HepG2 (cell line): ENCODE results near the gene MON1A. TPM values are rescaled to one million over a fixed set of nuclear protein-coding genes. Genes with fewer than 3 reads are reported as not detected.

Source experiments
- HHEX ChIP-seq: IDR thresholded peaks from 2 replicates; pipeline ENCODE4 v1.6.1; 2016; ENCODE audit warnings: control low read depth
- NFE2L2 ChIP-seq: fragments of 150-350 bp; IDR thresholded peaks from 2 replicates; pipeline ENCODE4 v1.6.1; 2014; ENCODE audit warnings: low read length
- NFYC ChIP-seq: IDR thresholded peaks from 2 replicates; pipeline ENCODE4 v1.6.1; 2016; ENCODE audit warnings: missing genetic modification reagents, missing compliant biosample characterization
- PHF5A ChIP-seq: IDR thresholded peaks from one replicate; pipeline ENCODE4 v1.6.1; 2018; ENCODE audit warnings: low read depth, missing genetic modification reagents; ENCODE audit not compliant: unreplicated experiment
- POLR2AphosphoS5 ChIP-seq: IDR thresholded peaks from 2 replicates; pipeline ENCODE4 v1.6.1; 2012; ENCODE audit warnings: low read depth, low read length
- RAD21 ChIP-seq: fragments of 450-650 bp; formaldehyde crosslinking; IDR thresholded peaks from 2 replicates; pipeline ENCODE4 v1.5.0; 2020; ENCODE audit warnings: mild to moderate bottlenecking
- SMC3 ChIP-seq: IDR thresholded peaks from 2 replicates; pipeline ENCODE4 v1.6.1; 2011; ENCODE audit warnings: low read length, improper control_type of control experiment
- ZBTB38 ChIP-seq: sonication (generic); formaldehyde crosslinking; IDR thresholded peaks from 2 replicates; pipeline ENCODE4 v1.5.1; 2020; ENCODE audit warnings: mild to moderate bottlenecking, missing genetic modification reagents
- ZFYVE20 ChIP-seq: sonication (generic); formaldehyde crosslinking; IDR thresholded peaks from 2 replicates; pipeline ENCODE4 v1.8.0; 2023; ENCODE audit warnings: low read depth, mild to moderate bottlenecking, moderate library complexity, missing genetic modification reagents, borderline replicate concordance
- ZKSCAN1 ChIP-seq: fragments of 150-350 bp; IDR thresholded peaks from 2 replicates; pipeline ENCODE4 v1.6.1; 2014; ENCODE audit warnings: low read length
- ZNF124 ChIP-seq: sonication (generic); formaldehyde crosslinking; IDR thresholded peaks from 2 replicates; pipeline ENCODE4 v1.4.0; 2020; ENCODE audit warnings: missing genetic modification reagents
- ZNF160 ChIP-seq: sonication (generic); formaldehyde crosslinking; IDR thresholded peaks from 2 replicates; pipeline ENCODE4 v1.8.0; 2022; ENCODE audit warnings: mild to moderate bottlenecking, inconsistent platforms, missing genetic modification reagents
- ZNF605 ChIP-seq: sonication (generic); formaldehyde crosslinking; IDR thresholded peaks from 2 replicates; pipeline ENCODE4 v1.8.0; 2022; ENCODE audit warnings: mild to moderate bottlenecking, missing genetic modification reagents
- ZSCAN31 ChIP-seq: sonication (generic); formaldehyde crosslinking; IDR thresholded peaks from 2 replicates; pipeline ENCODE4 v1.5.0; 2020; ENCODE audit warnings: low read depth, mild to moderate bottlenecking, missing genetic modification reagents
- polyA plus RNA-seq, 8 experiments: library from polyadenylated mRNA; depleted of rRNA in 3 of 8; stranded (reverse) in 7 of 8; unstranded in 1 of 8; fragments of >200 nt; fragmentation: Illumina TruSeq in 4 of 8; extraction: Trizol in 4 of 8; gene quantifications; 2 replicates each; pipeline versions ENCODE4 v1.2.1 to v1.2.3, GENCODE V29; 2011 to 2016; ENCODE audit warnings: low read depth in 4 of 8, missing spikeins in 1 of 8, mixed read lengths in 1 of 8; ENCODE audit not compliant: insufficient read depth in 1 of 8
- total RNA-seq, 5 experiments: library from RNA; depleted of rRNA; stranded (reverse); fragments of >200 nt; fragmentation: Illumina TruSeq; extraction: Trizol; gene quantifications; 2 replicates each; pipeline ENCODE4 v1.2.3, GENCODE V29; 2016; ENCODE audit warnings: low read depth in 1 of 5
- TF ChIP-seq, protein P1 (sequence below): sonication (generic); formaldehyde crosslinking; IDR thresholded peaks from 2 replicates; pipeline ENCODE4 v1.4.0; 2020; ENCODE audit warnings: missing genetic modification reagents, mild to moderate bottlenecking, borderline replicate concordance

MON1A gene
- total and polyA plus RNA-seq, 2 of the 13 experiments (the other 11 are each of a cell fraction or from before 2014, with no cell fraction given) = 4.6 to 9.0 TPM

- TF ChIP-seq ZSCAN31 (no peak), ZBTB38 (CRISPR knock-in tag) (no peak), HHEX (no peak), ZFYVE20 (CRISPR knock-in tag) (no peak), PHF5A (CRISPR knock-in tag) (no peak), ZNF605 (no peak), ZKSCAN1 (no peak), POLR2AphosphoS5 (0 out of 2 replicates have a peak, but pooled peaks have one; percentile 28), NFYC (CRISPR knock-in tag) (no peak), RAD21 (CRISPR knock-in tag) (peak; percentile 26; the same call in 1 of the 2 replicates), SMC3 (peak; percentile 17; the same call in 1 of the 2 replicates), ZNF124 (CRISPR knock-in tag) (0 out of 2 replicates have a peak, but pooled peaks have one; percentile 28), NFE2L2 (no peak), ZNF160 (CRISPR knock-in tag) (no peak)
- TF ChIP-seq, protein P1, sequence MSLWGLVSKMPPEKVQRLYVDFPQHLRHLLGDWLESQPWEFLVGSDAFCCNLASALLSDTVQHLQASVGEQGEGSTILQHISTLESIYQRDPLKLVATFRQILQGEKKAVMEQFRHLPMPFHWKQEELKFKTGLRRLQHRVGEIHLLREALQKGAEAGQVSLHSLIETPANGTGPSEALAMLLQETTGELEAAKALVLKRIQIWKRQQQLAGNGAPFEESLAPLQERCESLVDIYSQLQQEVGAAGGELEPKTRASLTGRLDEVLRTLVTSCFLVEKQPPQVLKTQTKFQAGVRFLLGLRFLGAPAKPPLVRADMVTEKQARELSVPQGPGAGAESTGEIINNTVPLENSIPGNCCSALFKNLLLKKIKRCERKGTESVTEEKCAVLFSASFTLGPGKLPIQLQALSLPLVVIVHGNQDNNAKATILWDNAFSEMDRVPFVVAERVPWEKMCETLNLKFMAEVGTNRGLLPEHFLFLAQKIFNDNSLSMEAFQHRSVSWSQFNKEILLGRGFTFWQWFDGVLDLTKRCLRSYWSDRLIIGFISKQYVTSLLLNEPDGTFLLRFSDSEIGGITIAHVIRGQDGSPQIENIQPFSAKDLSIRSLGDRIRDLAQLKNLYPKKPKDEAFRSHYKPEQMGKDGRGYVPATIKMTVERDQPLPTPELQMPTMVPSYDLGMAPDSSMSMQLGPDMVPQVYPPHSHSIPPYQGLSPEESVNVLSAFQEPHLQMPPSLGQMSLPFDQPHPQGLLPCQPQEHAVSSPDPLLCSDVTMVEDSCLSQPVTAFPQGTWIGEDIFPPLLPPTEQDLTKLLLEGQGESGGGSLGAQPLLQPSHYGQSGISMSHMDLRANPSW (CRISPR knock-in tag) = no peak
Measured at GRCh38 chr3:49930922-49931321, 1.3 kb upstream of the MON1A start (continued).
